GM18907 (cell line): ENCODE measurements around the gene PGS1.

Source experiments
- ATAC-seq: cut with Tn5 transposase; IDR thresholded peaks from one replicate; pipeline ENCODE4 v1.9.1; 2021; ENCODE audit warnings: mild to moderate bottlenecking, moderate library complexity; ENCODE audit not compliant: unreplicated experiment

The PGS1 gene

GRCh38 chr17:78406920-78407319 is 28.5 kb downstream of the PGS1 start:
- ATAC-seq: no peak

DNA sequence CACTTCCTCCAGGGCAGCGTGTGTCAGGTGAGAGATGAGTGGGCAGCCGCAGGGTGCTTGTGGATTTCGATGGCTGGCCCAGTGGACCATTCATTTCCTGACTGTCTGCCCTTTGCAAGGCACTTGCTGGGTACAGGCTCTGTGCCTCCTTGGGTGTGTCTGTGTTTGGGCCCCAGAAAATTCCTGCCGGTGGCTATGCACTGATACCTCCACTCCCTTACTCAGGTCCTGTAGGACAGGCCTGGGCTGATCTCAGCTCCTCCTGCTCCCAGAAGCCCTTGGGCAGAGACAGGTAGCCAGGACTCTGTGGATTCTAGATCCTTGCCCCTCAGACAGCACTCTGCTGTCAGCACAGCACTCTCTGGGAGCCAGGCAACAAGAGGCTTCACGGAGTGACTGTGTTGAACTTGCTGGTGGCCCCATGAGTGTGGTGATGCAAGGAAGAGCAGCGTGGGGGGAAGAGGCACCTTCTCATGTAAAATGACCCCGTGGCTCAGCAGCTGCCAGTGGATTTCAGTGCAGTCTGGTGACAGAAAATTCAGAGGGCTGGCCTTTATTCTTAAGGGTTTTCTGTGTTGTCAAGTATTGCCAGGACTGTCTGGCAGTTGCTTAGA is 29.0 kb downstream of the PGS1 start:
- no peak for ATAC-seq

GRCh38 chr17:78408476-78409050 is 30.1 kb downstream of the PGS1 start:
- no peak for ATAC-seq

DNA sequence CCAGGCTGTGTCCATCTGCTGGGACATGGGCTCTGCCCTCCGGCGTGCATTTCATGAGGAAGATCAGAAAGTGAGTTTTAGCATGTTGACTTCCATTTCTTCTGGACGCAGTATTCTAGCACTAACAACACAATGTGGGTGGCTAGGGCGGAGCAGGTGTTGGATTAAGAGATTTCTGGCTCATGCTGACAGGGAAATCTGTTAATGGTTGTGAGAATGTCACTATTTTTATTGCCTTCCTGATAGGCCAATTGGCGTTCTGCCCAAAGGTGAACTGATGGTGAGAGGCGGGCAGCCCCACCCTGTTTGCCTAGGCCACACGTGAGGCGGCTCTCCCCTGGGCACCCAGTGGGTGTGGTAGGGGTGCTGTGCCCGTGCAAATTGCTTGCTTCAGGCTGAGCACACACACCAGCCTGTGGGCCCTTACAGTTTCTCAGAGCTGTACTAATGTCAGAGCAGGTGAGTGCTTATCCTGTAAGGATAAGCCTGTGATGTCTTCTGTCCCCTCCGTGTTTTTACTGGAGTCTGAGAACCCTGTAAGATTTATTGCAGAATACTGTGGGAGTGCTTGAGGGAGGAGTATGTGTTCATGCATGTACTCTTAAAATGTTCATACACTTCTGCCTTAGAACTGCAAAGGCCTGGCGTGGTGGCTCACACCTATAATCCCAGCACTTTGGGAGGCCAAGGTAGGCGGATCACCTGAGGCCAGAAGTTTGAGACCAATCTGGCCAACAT is 30.9 kb downstream of the PGS1 start:
- ATAC-seq: no peak

- ATAC-seq: no peak
These were observed 32.9 kb downstream of the PGS1 start for GRCh38 chr17:78411241-78411857.

DNA sequence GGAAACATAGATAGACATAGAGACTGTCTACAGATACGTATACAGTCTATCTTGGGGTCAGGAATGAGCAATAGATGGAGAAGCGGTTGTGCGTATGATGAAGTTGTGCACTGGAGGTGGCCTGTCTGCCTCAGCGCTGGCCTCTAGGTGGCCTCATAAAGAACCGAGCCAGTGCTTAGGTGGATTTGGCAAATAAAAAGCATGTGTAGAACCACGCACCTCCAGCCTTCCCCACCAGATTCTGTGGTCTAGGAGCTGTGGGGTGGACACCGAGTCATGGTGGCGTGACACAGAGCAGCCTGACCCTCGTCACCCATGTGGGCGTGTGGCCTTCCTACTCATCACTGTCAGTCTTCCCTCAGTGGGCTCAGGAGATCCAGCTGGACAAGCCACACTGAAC is 34.0 kb downstream of the PGS1 start:
- no peak for ATAC-seq

GRCh38 chr17:78414178-78415162 is 36.0 kb downstream of the PGS1 start:
- no peak for ATAC-seq

GRCh38 chr17:78415821-78416711 is 37.6 kb downstream of the PGS1 start:
- ATAC-seq: no peak

DNA sequence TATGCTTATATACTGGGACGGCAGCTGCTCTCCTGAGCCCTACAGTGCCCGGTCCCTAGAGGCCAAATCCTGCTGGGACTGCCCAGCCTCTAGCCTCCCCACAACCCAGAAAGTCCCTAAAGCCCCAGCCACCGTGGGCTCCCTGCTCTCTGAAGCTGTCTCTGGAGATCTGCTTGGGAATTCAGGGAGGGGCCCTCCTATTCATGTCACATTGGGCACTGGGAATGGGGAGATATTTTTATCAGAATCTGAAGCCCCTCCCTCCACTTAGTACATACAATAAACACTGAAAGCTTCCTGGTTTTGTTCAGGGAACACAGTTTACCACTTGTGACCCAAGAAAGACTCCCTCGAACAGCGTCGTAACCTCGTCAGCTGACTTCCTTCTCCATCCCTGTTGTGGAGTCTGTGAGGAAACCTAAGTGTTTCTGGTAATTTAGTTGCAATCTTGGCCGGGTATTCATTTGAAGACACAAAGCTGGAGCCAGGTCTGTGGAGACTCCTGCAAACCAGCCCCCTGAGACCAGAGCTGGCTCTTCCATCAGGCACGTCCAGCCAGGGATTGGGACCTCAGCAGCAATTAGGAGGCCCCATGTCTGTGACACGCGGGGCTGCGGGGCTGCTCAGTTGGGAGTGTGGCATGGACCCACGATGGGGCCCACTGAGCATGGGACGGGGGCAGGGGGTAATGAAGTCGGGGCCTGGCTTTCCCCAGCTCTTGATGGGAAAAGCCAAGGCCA is 38.5 kb downstream of the PGS1 start:
- ATAC-seq: no peak

DNA sequence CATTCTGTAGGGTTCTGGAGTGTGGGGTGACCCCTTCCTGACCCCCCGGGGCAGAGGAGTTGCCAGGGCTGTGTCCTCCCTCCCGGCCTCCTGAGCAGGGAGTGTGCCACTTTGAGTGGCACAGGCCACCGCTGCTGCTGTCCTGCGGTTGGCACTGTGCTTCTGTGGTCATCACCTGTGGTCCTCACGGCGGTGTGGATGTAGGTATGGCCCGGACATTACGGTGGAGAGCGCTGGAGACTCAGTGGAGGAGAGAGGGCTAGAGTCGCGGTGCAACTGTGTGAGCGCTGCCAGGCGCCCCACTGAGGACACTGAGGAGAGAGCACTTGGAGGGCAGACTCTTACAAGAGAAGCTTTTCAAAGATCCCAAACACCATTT is 39.1 kb downstream of the PGS1 start:
- no peak for ATAC-seq

GRCh38 chr17:78418326-78419026 is 40.0 kb downstream of the PGS1 start:
- no peak for ATAC-seq

GRCh38 chr17:78419970-78420815 is 41.7 kb downstream of the PGS1 start:
- ATAC-seq: no peak

DNA sequence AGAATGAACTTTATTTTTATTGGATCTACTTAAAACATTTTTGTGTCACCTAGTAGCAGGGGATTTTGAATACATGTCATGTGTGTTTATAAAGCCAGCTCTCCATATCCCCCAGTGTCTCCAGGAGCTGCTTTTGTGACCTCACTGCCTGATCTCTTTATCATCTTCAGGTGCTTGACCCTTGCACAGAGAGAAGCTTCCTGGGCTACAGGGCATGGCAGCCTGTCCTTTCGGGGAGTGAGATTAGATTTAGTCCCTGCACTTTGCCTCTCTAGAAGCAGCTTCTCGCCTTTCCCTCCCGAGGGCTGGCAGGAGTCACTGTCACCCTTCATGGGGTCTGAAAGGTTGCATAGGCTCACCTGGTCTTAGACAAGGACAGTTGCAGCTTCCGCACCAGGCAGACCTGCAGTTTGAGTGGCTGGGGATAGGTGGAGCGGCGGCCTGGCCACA is 42.7 kb downstream of the PGS1 start:
- ATAC-seq: no peak

DNA sequence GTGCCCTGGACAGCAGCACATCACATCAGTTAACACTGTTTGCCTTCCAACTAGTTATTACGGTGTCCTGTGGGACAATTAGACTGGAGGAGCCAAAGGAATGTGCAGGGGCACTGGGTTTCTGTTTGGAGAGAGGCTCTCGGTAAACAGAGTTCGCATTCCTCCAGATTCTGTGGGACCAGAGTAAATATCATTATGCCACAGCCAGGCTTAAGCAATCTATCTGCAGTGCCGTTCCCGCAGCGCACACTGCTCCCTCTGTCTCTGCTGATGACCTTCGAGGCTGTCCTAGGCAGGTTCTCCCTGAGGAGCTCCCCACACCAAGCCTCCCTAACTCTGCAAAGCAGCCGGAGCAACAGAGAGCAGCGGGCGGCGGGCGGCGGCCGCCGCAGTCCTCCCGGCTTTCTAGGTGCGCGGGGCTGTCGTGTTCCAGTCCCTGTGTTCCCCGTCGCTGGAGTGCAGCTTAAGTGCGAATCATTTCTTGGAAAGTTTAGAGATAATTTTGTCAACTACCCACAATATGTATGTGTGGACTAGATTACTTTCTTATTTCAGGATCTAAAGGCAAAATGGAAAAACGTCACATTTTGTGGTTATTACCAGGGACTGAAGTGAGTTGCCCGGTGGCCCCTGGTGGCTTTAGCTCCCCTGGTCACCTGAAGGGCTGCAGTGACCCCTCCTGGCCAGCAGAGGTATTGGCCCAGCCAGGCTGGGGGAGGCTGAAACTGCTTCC is 43.3 kb downstream of the PGS1 start:
- no peak for ATAC-seq

- no peak for ATAC-seq
These were observed 43.8 kb downstream of the PGS1 start for GRCh38 chr17:78422267-78422605.

- ATAC-seq: no peak
These were observed 44.6 kb downstream of the PGS1 start for GRCh38 chr17:78422872-78423588.
